ENCODE results near the gene DLEU7.

The DLEU7 gene

GRCh38 chr13:50829226-50829625 lies 14.3 kb downstream of the DLEU7 start:
- no peak overlapping the region for H3K27ac ChIP-seq (ENCODE audit: low read depth, low read length)
- no peaks in the 10 kb centered on the region for H3K36me3 ChIP-seq (ENCODE audit: control insufficient read depth in 5 of 5, insufficient read depth in 5 of 5, low read length in 5 of 5)
- no peak overlapping the region for H3K9ac ChIP-seq (ENCODE audit: low read length in 5 of 5)
- H3K4me3 ChIP-seq (ENCODE audit: low read depth in 1 of 5, low read length in 5 of 5): no peak overlapping the region
- peaks cover 0 to 3% (median 0%) of the 10 kb centered on the region in 5 donors for H3K4me1 ChIP-seq (ENCODE audit: control insufficient read depth in 5 of 5, insufficient read depth in 5 of 5, low read length in 5 of 5)
- no peaks in the 10 kb centered on the region for H3K9me3 ChIP-seq (ENCODE audit: control insufficient read depth in 5 of 5, low read length in 5 of 5)
- H3K27me3 ChIP-seq (ENCODE audit: control insufficient read depth in 5 of 5, insufficient read depth in 4 of 5, low read length in 5 of 5): no peaks in the 10 kb centered on the region

- Histone ChIP-seq H3K4me3 (ENCODE audit: low read depth in 1 of 5, low read length in 5 of 5) (no peak overlapping the region), H3K27me3 (ENCODE audit: control insufficient read depth in 5 of 5, insufficient read depth in 4 of 5, low read length in 5 of 5) (no peaks in the 10 kb centered on the region), H3K4me1 (ENCODE audit: control insufficient read depth in 5 of 5, insufficient read depth in 5 of 5, low read length in 5 of 5) (peaks cover 0 to 3% (median 0%) of the 10 kb centered on the region in 5 donors), H3K27ac (ENCODE audit: low read depth, low read length) (no peak overlapping the region), H3K9ac (ENCODE audit: low read length in 5 of 5) (no peak overlapping the region), H3K9me3 (ENCODE audit: control insufficient read depth in 5 of 5, low read length in 5 of 5) (no peaks in the 10 kb centered on the region), H3K36me3 (ENCODE audit: control insufficient read depth in 5 of 5, insufficient read depth in 5 of 5, low read length in 5 of 5) (no peaks in the 10 kb centered on the region)
Observed at GRCh38 chr13:50826035-50826434, 17.5 kb downstream of the DLEU7 start.

- Histone ChIP-seq H3K27ac (ENCODE audit: low read depth, low read length) (no peak overlapping the region), H3K9ac (ENCODE audit: low read length in 5 of 5) (no peak overlapping the region), H3K36me3 (ENCODE audit: control insufficient read depth in 5 of 5, insufficient read depth in 5 of 5, low read length in 5 of 5) (no peaks in the 10 kb centered on the region)
Observed at GRCh38 chr13:50812242-50812641, 31.2 kb downstream of the DLEU7 start.

GRCh38 chr13:50810998-50811397 lies 32.5 kb downstream of the DLEU7 start:
- no peaks in the 10 kb centered on the region for H3K36me3 ChIP-seq (ENCODE audit: control insufficient read depth in 5 of 5, insufficient read depth in 5 of 5, low read length in 5 of 5)
- H3K4me1 ChIP-seq (ENCODE audit: control insufficient read depth in 5 of 5, insufficient read depth in 5 of 5, low read length in 5 of 5): peaks cover 0 to 8% (median 4%) of the 10 kb centered on the region in 5 donors
- no peaks in the 10 kb centered on the region for H3K27me3 ChIP-seq (ENCODE audit: control insufficient read depth in 5 of 5, insufficient read depth in 4 of 5, low read length in 5 of 5)
- no peak overlapping the region for H3K27ac ChIP-seq (ENCODE audit: low read depth, low read length)
- H3K9ac ChIP-seq (ENCODE audit: low read length in 5 of 5): no peak overlapping the region
- peaks cover 0 to under 1% (median 0%) of the 10 kb centered on the region in 5 donors for H3K9me3 ChIP-seq (ENCODE audit: control insufficient read depth in 5 of 5, low read length in 5 of 5)
- H3K4me3 ChIP-seq (ENCODE audit: low read depth in 1 of 5, low read length in 5 of 5): no peak overlapping the region

More at GRCh38 chr13:50812242-50812641, 31.2 kb downstream of the DLEU7 start:
- Histone ChIP-seq H3K4me3 (ENCODE audit: low read depth in 1 of 5, low read length in 5 of 5) (no peak overlapping the region), H3K27me3 (ENCODE audit: control insufficient read depth in 5 of 5, insufficient read depth in 4 of 5, low read length in 5 of 5) (no peaks in the 10 kb centered on the region), H3K9me3 (ENCODE audit: control insufficient read depth in 5 of 5, low read length in 5 of 5) (no peaks in the 10 kb centered on the region), H3K4me1 (ENCODE audit: control insufficient read depth in 5 of 5, insufficient read depth in 5 of 5, low read length in 5 of 5) (peaks cover 0 to 8% (median 4%) of the 10 kb centered on the region in 5 donors)

- H3K4me3 ChIP-seq (ENCODE audit: low read depth in 1 of 5, low read length in 5 of 5): no peak overlapping the region
- H3K9me3 ChIP-seq (ENCODE audit: control insufficient read depth in 5 of 5, low read length in 5 of 5): peaks cover 0 to 6% (median 2%) of the 10 kb centered on the region in 5 donors
- H3K27ac ChIP-seq (ENCODE audit: low read depth, low read length): no peak overlapping the region
- no peak overlapping the region for H3K9ac ChIP-seq (ENCODE audit: low read length in 5 of 5)
- H3K4me1 ChIP-seq (ENCODE audit: control insufficient read depth in 5 of 5, insufficient read depth in 5 of 5, low read length in 5 of 5): peaks cover 0 to 8% (median 4%) of the 10 kb centered on the region in 5 donors
- H3K36me3 ChIP-seq (ENCODE audit: control insufficient read depth in 5 of 5, insufficient read depth in 5 of 5, low read length in 5 of 5): no peaks in the 10 kb centered on the region
- no peaks in the 10 kb centered on the region for H3K27me3 ChIP-seq (ENCODE audit: control insufficient read depth in 5 of 5, insufficient read depth in 4 of 5, low read length in 5 of 5)
Observed at GRCh38 chr13:50810468-50810867, 33.0 kb downstream of the DLEU7 start.

- H3K9me3 ChIP-seq (ENCODE audit: control insufficient read depth in 5 of 5, low read length in 5 of 5): peaks cover 0 to 6% (median 3%) of the 10 kb centered on the region in 5 donors
- H3K4me3 ChIP-seq (ENCODE audit: low read depth in 1 of 5, low read length in 5 of 5): no peak overlapping the region
- no peaks in the 10 kb centered on the region for H3K36me3 ChIP-seq (ENCODE audit: control insufficient read depth in 5 of 5, insufficient read depth in 5 of 5, low read length in 5 of 5)
- no peak overlapping the region for H3K9ac ChIP-seq (ENCODE audit: low read length in 5 of 5)
- peaks cover 0 to 8% (median 4%) of the 10 kb centered on the region in 5 donors for H3K4me1 ChIP-seq (ENCODE audit: control insufficient read depth in 5 of 5, insufficient read depth in 5 of 5, low read length in 5 of 5)
- no peaks in the 10 kb centered on the region for H3K27me3 ChIP-seq (ENCODE audit: control insufficient read depth in 5 of 5, insufficient read depth in 4 of 5, low read length in 5 of 5)
- H3K27ac ChIP-seq (ENCODE audit: low read depth, low read length): no peak overlapping the region
Observed at GRCh38 chr13:50809133-50810090, 34.1 kb downstream of the DLEU7 start.

- no peak overlapping the region for H3K27ac ChIP-seq (ENCODE audit: low read depth, low read length)
- no peak overlapping the region for H3K9ac ChIP-seq (ENCODE audit: low read length in 5 of 5)
- H3K27me3 ChIP-seq (ENCODE audit: control insufficient read depth in 5 of 5, insufficient read depth in 4 of 5, low read length in 5 of 5): no peaks in the 10 kb centered on the region
- no peak overlapping the region for H3K4me3 ChIP-seq (ENCODE audit: low read depth in 1 of 5, low read length in 5 of 5)
- H3K36me3 ChIP-seq (ENCODE audit: control insufficient read depth in 5 of 5, insufficient read depth in 5 of 5, low read length in 5 of 5): no peaks in the 10 kb centered on the region
- H3K9me3 ChIP-seq (ENCODE audit: control insufficient read depth in 5 of 5, low read length in 5 of 5): peaks cover 0 to 6% (median 3%) of the 10 kb centered on the region in 5 donors
- peaks cover 0 to 8% (median 4%) of the 10 kb centered on the region in 5 donors for H3K4me1 ChIP-seq (ENCODE audit: control insufficient read depth in 5 of 5, insufficient read depth in 5 of 5, low read length in 5 of 5)
Observed at GRCh38 chr13:50805805-50806204, 37.7 kb downstream of the DLEU7 start.

- no peaks in the 10 kb centered on the region for H3K36me3 ChIP-seq (ENCODE audit: control insufficient read depth in 5 of 5, insufficient read depth in 5 of 5, low read length in 5 of 5)
- H3K27me3 ChIP-seq (ENCODE audit: control insufficient read depth in 5 of 5, insufficient read depth in 4 of 5, low read length in 5 of 5): no peaks in the 10 kb centered on the region
- no peak overlapping the region for H3K9ac ChIP-seq (ENCODE audit: low read length in 5 of 5)
- peaks cover 3 to 24% (median 6%) of the 10 kb centered on the region in 5 donors for H3K4me1 ChIP-seq (ENCODE audit: control insufficient read depth in 5 of 5, insufficient read depth in 5 of 5, low read length in 5 of 5)
- H3K9me3 ChIP-seq (ENCODE audit: control insufficient read depth in 5 of 5, low read length in 5 of 5): peaks cover 0 to 6% (median 3%) of the 10 kb centered on the region in 5 donors
- no peak overlapping the region for H3K27ac ChIP-seq (ENCODE audit: low read depth, low read length)
- peak overlapping the region in 2 of 5 donors; percentile 8 to 39 for H3K4me3 ChIP-seq (ENCODE audit: low read depth in 1 of 5, low read length in 5 of 5)
Observed at GRCh38 chr13:50801087-50801931, 42.2 kb downstream of the DLEU7 start.

GRCh38 chr13:50800091-50800739 lies 43.3 kb downstream of the DLEU7 start:
- Histone ChIP-seq H3K4me3 (ENCODE audit: low read depth in 1 of 5, low read length in 5 of 5) (no peak overlapping the region), H3K27ac (ENCODE audit: low read depth, low read length) (no peak overlapping the region), H3K9me3 (ENCODE audit: control insufficient read depth in 5 of 5, low read length in 5 of 5) (peaks cover 0 to 2% (median 0%) of the 10 kb centered on the region in 5 donors), H3K9ac (ENCODE audit: low read length in 5 of 5) (no peak overlapping the region), H3K36me3 (ENCODE audit: control insufficient read depth in 5 of 5, insufficient read depth in 5 of 5, low read length in 5 of 5) (no peaks in the 10 kb centered on the region), H3K4me1 (ENCODE audit: control insufficient read depth in 5 of 5, insufficient read depth in 5 of 5, low read length in 5 of 5) (peaks cover 3 to 24% (median 6%) of the 10 kb centered on the region in 5 donors), H3K27me3 (ENCODE audit: control insufficient read depth in 5 of 5, insufficient read depth in 4 of 5, low read length in 5 of 5) (no peaks in the 10 kb centered on the region)
